Middle frontal gyrus (tissue), 1 donor: ENCODE results near the gene AGTRAP.
A peak's percentile ranks its signal among the peaks of the same experiment; 100 is the strongest.

Source experiments
- DNase-seq: peaks from one replicate; pipeline ENCODE4 v3.0.0-alpha.2; 2015; ENCODE audit warnings: low spot score; ENCODE audit errors: extremely low spot score

The AGTRAP gene

DNA sequence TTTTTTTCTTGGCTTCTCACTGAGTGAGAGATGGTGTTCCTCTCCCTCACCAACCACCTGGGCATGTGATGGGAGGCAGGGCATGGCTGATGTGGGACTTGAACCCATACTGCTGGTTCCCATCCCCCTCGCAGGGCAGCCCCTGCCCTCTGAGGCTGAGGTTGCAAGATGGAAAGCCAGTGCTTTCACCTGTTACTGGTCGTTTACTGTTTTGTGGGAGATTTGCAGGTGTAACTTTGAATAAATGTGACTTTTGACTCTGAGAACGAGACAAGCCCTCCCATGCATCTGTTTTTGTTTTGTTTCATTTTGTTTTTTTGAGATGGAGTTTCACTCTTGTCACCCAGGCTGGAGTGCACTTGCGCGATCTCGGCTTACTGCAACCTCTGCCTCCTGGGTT lies 47.6 kb downstream of the AGTRAP start:
- DNase-seq = no peak

GRCh38 chr1:11784256-11784992 lies 48.5 kb downstream of the AGTRAP start:
- DNase-seq = no peak

DNA sequence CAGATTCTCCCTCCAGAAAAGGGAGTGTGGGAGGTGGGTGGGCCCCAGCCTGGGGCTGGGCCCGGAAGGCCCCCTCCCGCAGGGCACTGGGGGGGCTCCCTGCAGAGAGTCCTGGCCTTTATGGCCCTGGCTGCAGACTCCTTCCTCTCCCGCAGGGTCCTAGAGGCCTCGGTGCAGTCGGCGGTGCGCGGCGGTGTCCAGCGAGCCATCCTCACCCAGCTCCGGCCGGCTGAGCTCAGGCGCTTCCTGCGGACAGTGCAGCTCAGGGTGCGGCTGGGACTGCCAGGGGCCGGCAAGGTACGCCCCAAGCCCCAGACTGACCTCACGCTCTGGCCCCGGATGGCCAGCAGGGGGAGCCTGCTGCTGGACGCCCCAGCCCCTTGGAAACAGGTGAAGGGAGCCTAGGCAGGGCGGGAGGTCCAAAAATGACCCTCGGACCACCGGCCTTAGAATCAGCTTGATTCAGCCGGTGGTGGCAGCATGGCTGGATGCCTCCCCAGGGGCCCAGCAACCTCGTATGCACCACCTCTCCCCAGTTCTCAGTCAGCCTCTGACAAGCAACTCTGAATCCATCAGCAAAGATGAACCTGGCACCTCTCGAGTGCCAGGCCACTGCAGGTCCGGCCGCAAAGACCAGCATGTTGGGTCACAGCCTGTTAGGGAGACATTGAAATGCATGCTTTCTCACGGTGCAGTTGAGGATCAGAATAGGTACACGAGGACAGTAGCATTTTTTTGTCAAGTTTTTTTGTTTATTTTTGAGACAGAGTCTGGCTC lies 49.2 kb downstream of the AGTRAP start:
- DNase-seq = no peak

DNA sequence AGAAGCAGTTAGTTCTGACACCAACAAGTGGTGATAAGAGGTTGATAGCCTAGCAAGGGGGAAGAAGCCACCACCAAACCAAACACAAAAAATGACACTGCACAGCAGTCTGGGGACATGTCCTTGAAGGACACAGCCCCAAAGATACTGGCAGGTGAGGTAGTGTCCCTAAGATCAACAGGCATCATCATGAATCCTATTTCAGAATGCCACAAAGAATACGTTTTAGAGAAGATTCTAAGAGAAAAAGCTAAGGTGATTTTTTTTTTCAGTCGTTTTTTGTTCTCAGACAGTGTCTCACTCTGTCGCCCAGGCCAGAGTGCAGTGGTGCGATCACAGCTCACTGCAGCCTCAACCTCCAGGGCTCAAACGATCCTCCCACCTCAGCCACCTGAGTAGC lies 50.2 kb downstream of the AGTRAP start:
- DNase-seq = no peak

DNA sequence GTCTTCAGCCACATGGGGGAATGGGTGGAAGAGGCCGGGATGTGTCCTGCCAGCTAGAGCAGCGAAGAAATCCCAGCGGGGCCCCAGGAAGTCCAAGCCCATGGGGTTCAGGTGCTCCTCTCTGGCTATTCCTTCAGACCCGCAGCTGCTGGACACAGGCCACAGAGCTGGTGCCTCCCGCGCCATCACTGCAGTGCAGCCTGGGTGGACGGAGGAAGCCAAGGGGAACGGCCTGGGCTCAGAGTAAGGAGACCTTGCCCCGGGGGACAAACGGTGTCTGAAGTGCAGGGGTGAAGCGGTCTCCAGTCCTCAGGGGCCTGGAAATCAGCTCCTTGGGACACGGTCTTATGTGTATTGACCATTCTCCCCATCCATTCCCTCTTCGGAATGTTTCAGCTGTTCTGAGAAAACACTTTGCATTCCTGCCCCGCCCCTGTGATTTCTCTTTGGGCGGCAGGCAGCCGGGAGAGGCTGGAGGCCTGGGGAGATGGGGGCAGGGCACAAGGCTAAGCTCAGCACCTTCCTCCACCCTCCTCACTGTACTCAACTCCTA lies 51.4 kb downstream of the AGTRAP start:
- DNase-seq = no peak

- DNase-seq = no peak
Measured at GRCh38 chr1:11787804-11788436, 52.0 kb downstream of the AGTRAP start.

GRCh38 chr1:11788549-11789053 lies 52.7 kb downstream of the AGTRAP start:
- DNase-seq = no peak

DNA sequence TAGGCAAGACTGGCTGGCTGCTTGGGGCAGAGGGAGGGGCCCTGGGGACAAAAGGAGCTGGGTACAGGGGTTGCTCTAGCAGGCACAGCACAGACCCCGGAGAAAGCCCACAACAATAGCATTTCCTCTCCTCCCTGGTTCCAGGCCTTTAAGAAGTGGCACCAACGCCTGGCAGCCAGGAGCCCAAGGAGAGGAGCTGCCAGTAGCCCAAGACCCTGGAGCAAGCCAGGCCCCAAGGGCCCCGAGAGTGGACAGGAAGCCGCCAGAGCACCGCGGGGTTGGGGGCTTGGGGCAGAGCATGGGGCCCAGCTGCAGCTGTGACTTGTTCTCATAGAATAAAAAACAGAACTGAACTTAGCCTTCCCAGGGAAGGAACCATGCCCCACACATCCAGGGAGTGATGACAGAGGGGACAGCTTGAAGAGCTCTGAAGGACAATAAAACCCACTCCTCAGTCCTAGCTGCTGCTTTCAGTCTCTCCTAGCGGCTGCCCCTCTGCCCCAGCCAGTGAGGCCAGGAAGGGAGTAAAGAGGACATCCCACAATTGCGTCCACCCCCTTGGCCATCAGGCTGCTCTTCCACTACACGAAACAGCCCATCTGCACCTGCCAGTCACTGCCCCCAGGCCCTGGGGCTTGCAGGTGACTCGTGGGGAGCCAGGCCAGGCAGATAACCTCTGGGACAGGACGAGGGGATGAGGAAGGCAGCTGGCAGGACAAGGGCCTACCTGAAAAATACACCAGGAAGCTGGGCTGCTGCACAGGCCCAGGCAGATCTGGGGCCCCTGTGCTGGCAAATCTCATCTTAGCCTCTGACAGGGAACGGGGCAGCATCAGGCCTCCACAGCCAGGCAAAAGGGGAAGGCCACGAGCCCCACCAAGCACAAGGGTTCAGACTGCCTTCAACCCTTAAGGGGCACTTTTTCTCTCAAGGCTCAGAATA lies 53.5 kb downstream of the AGTRAP start:
- DNase-seq = no peak

DNA sequence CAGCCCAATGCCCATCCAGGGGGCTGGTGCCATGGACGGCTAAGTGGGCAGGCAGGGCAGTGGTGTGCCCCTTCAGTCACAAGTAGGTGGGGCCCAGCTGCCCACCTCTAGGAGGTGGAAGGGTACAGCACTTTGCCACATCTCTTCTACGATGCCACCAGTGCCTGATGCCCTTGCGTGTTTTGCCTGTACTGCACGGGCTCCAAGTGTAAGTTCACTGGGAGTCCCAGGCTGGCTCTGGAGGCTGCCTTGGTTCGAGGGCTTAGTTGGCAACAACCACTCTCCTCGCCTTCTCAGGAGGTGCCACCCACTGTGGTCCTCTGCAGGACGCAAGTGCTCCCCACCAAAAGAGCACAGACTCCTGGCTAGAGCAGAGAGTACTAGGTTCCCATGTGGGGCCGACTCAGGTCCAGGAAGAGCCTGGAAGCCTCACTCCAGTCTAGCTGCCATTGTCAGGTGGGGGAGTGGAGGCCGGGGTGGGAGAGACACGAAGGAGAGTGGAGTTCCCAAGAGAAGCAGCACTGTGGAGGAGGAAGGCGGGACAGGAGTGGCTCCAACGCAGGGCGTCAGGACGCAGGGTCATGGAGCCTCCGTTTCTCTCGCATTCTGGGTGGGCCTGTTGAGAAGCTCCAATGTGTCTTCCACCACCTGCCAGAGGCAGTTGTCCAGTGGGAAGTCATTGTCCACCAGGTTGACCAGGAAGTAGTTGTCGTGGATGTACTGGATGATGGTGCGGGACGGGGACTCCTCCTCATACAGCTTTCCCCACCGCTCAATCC lies 54.4 kb downstream of the AGTRAP start:
- no peak for DNase-seq

GRCh38 chr1:11790880-11791715 lies 55.2 kb downstream of the AGTRAP start:
- DNase-seq = peak; percentile 51

- no peak for DNase-seq
Measured at GRCh38 chr1:11792106-11792505, 56.2 kb downstream of the AGTRAP start.

GRCh38 chr1:11793819-11794218 lies 57.9 kb downstream of the AGTRAP start:
- no peak for DNase-seq

DNA sequence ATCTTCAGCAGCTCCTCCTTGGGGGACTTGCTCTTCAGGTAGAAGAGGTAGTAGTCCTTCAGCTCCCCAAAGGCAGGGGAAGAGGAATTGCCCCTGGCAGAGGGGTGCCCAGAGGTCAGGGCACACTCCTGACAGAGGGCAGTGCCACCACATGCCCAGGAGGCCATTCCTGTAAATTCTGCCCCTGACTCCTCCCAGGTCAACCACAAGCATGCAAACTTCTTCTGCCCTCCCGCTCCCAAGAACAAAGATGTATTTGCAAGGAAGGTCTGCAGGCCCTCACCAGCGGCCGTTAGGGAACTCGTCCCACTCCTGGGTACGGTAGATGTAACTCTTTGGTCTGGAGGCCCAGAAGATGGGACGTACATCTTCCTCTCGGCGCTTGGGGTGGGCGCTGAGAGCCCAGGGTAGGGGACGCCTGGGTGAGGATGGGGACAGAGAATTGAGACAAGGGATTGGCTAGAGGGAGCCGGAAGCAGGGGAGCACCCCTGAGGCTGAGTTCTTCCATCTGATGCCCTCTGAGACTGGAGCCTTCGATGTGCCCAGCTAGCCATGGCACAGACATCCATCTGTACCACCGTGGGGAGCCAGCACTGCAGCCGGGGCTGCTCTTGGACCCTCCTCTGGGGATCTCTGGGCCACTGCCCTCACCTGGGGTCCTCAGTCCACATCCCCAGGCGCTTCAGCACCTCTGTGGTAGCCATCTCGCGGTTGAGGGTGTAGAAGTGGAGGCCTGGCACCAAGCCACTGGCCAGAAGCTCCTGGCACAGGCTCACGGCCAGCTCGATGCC lies 58.7 kb downstream of the AGTRAP start:
- no peak for DNase-seq

- DNase-seq = no peak
Measured at GRCh38 chr1:11795238-11795890, 59.4 kb downstream of the AGTRAP start.

GRCh38 chr1:11796036-11796828 lies 60.3 kb downstream of the AGTRAP start:
- no peak for DNase-seq

DNA sequence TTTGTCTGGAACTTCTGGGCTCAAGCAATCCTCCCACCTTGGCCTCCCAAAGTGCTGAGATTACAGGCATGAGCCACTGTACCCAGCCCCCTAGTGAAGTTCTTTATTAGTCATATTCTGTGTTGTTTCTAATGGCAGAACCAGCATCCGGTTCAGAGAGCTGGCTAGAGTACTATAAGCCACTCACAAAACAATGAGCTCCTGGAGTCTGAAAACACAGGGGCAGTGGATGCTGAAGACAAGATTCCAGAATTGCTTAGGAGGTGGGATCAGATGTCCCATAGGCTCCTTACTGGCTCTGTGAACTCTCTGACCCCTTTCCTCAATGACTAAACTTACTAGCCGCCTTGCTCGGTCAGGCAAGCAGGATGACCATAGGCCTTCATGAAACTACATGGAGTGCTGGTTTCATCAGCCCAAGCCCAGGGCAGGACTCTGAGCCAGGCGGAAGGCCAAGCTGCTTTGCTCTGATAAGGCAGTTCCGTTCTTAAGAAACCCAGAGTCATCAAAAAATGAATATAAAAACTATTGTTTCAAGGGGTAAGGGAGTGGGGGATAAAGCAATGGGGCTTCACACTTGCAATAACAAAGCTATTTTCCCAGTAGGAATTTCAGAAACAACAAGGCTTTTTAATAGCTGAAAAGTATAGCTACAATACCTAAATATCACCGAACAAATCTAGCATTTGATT lies 61.7 kb downstream of the AGTRAP start:
- DNase-seq = no peak
